A673 (cell line): ENCODE data around the gene ABCD3. TPM values are rescaled to one million over a fixed set of nuclear protein-coding genes. Genes with fewer than 3 reads are reported as not detected.

Experiments used
- BruUV-seq: library from RNA; stranded (reverse); fragments of 400-500 nt; replicated peaks from 2 replicates; lab custom pipeline; 2021; lab: Mats Ljungman, UMichigan
- CTCF ChIA-PET: fragments of 300-600 bp; sonication (Branson Sonifier 250); formaldehyde crosslinking; loops from one replicate; lab custom pipeline; 2022; ENCODE audit warnings: antibody characterized with exemption; lab: Charles Lee
- POLR2A ChIA-PET: fragments of 300-600 bp; sonication (Branson Sonifier 250); formaldehyde crosslinking; loops from one replicate; lab custom pipeline; 2022; ENCODE audit warnings: antibody characterized with exemption; ENCODE audit not compliant: low non-redundant PET; lab: Charles Lee
- DNase-seq: peaks from one replicate; pipeline ENCODE4 v3.0.0-alpha.2; 2015; ENCODE audit warnings: low spot score
- H3K27ac ChIP-seq: fragments of 200-600 bp; sonication (generic); 2 replicates; pipeline ENCODE4 v1.5.1; 2016; ENCODE audit warnings: mixed run types, low read depth, mild to moderate bottlenecking, mixed read lengths, antibody characterized with exemption, low read length; ENCODE audit not compliant: poor library complexity, severe bottlenecking
- H3K27me3 ChIP-seq: fragments of 200-600 bp; sonication (generic); replicated peaks from 2 replicates; pipeline ENCODE4 v1.6.1; 2017; ENCODE audit warnings: mixed run types, low read depth, mild to moderate bottlenecking, mixed read lengths, antibody characterized with exemption, low read length; ENCODE audit not compliant: insufficient read depth, poor library complexity
- H3K36me3 ChIP-seq: fragments of 200-600 bp; sonication (generic); 2 replicates; pipeline ENCODE4 v1.6.1; 2016; ENCODE audit warnings: mixed run types, mild to moderate bottlenecking, mixed read lengths, antibody characterized with exemption, low read length; ENCODE audit not compliant: insufficient read depth, poor library complexity, severe bottlenecking
- H3K4me1 ChIP-seq: fragments of 200-600 bp; sonication (generic); 2 replicates; pipeline ENCODE4 v1.6.1; 2017; ENCODE audit warnings: mixed run types, mild to moderate bottlenecking, mixed read lengths, antibody characterized with exemption, low read length; ENCODE audit not compliant: insufficient read depth, poor library complexity, severe bottlenecking
- H3K4me3 ChIP-seq: fragments of 200-600 bp; sonication (generic); 2 replicates; pipeline ENCODE4 v1.5.1; 2016; ENCODE audit warnings: low read depth, mixed run types, mild to moderate bottlenecking, mixed read lengths, low read length; ENCODE audit not compliant: poor library complexity, severe bottlenecking
- H3K9me3 ChIP-seq: fragments of 200-600 bp; sonication (generic); 2 replicates; pipeline ENCODE4 v1.6.1; 2016; ENCODE audit warnings: mixed run types, low read depth, mild to moderate bottlenecking, mixed read lengths, antibody characterized with exemption, low read length; ENCODE audit not compliant: poor library complexity, severe bottlenecking
- EZH2 ChIP-seq: fragments of 200-600 bp; sonication (generic); IDR thresholded peaks from 2 replicates; pipeline ENCODE4 v1.6.1; 2017; ENCODE audit warnings: borderline replicate concordance, low read depth, mild to moderate bottlenecking, mixed read lengths, antibody characterized with exemption, low read length; ENCODE audit not compliant: poor library complexity, severe bottlenecking
- intact Hi-C: fragments of 100-400 bp; cut with micrococcal nuclease; formaldehyde crosslinking; loops from one replicate; pipeline ENCODE4 v1.10.0; 2022; ENCODE audit not compliant: unreplicated experiment
- total RNA-seq: library from RNA; stranded (reverse); gene quantifications from 2 replicates; pipeline ENCODE4 v1.2.3, GENCODE V29; 2021
- TF ChIP-seq, protein P1 (sequence below): fragments of 300-800, 200-600 bp; sonication (generic); conservative IDR thresholded peaks from 2 replicates; pipeline ENCODE4 v1.5.1; 2017; ENCODE audit warnings: low read depth, mild to moderate bottlenecking, antibody characterized with exemption, low read length, moderate library complexity, mixed read lengths

Gene ABCD3
- total RNA-seq, 1 experiment from 2014 or later = 65.0 TPM

GRCh38 chr1:94551449-94551848, 133.3 kb downstream of the ABCD3 start:
- no peaks in the 10 kb centered on the region for H3K9me3 ChIP-seq
- no peak for DNase-seq
- no peak for TF ChIP-seq EZH2
- TF ChIP-seq, protein P1, sequence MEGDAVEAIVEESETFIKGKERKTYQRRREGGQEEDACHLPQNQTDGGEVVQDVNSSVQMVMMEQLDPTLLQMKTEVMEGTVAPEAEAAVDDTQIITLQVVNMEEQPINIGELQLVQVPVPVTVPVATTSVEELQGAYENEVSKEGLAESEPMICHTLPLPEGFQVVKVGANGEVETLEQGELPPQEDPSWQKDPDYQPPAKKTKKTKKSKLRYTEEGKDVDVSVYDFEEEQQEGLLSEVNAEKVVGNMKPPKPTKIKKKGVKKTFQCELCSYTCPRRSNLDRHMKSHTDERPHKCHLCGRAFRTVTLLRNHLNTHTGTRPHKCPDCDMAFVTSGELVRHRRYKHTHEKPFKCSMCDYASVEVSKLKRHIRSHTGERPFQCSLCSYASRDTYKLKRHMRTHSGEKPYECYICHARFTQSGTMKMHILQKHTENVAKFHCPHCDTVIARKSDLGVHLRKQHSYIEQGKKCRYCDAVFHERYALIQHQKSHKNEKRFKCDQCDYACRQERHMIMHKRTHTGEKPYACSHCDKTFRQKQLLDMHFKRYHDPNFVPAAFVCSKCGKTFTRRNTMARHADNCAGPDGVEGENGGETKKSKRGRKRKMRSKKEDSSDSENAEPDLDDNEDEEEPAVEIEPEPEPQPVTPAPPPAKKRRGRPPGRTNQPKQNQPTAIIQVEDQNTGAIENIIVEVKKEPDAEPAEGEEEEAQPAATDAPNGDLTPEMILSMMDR = no peak
- no peak overlapping the region for H3K27ac ChIP-seq
- H3K4me1 ChIP-seq = peaks cover 4% of the 10 kb centered on the region
- no peaks in the 10 kb centered on the region for H3K27me3 ChIP-seq
- BruUV-seq = no TSS peak
- ChIA-PET POLR2A (no interaction called here), CTCF (no interaction called here)
- no peak overlapping the region for H3K4me3 ChIP-seq
- no peaks in the 10 kb centered on the region for H3K36me3 ChIP-seq
- intact Hi-C loops = no loop called here

DNA sequence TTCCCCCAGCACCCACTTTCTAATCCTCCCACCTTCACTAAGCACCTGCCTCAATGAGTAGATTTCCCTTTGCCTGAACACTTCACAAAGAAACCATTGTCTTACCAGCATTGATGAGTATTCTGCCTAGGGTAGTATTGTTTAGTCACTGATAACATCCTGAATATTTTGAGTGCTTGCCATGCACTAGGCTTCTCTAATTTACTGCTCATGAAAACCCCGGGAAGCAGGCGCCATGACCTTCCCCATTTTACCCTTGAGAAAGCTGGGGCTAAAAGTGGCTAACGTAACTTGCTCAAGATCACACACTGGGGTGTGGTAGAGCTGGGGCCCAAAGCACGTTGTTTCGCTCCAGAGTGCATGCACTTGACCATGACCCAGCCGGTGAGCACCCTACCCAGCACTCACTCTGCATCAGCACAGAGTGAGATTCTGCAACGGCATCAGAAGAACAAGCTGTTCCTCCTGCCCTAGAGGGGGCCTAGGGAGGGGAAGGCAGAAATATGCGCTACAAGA, 133.9 kb downstream of the ABCD3 start:
- no peaks in the 10 kb centered on the region for H3K36me3 ChIP-seq
- POLR2A ChIA-PET = no interaction called here
- H3K4me3 ChIP-seq = no peak overlapping the region
- BruUV-seq = no TSS peak
- no peaks in the 10 kb centered on the region for H3K9me3 ChIP-seq
- no peak overlapping the region for H3K27ac ChIP-seq
- H3K4me1 ChIP-seq = peaks cover 4% of the 10 kb centered on the region
- no peak for DNase-seq
- no peak for TF ChIP-seq EZH2
- TF ChIP-seq, protein P1 = no peak
- intact Hi-C loops = no loop called here
- no peaks in the 10 kb centered on the region for H3K27me3 ChIP-seq
- CTCF ChIA-PET = no interaction called here

DNA sequence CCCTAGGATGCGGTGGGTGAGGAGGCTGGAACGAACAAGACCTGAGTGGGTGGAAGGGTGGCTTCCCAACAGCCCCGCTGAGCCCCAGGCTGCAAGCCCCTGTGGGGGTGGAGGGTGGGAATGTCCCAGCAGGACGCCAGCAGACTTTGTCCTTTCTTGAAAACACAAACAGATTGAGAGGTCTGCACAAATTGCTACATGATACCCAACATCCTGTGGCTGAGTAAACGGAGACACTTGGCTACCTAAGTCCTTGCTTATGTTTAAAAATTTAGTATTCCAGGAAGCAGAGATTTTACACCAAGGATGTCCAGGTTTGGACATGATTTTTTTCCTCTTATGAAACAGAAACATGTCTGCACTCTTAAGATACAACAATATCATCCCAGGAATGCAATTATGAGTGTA, 135.1 kb downstream of the ABCD3 start:
- Histone ChIP-seq H3K4me3 (no peak overlapping the region), H3K4me1 (peaks cover 4% of the 10 kb centered on the region), H3K36me3 (no peaks in the 10 kb centered on the region), H3K27ac (no peak overlapping the region), H3K9me3 (no peaks in the 10 kb centered on the region), H3K27me3 (no peaks in the 10 kb centered on the region)
- intact Hi-C loops = no loop called here
- DNase-seq = no peak
- ChIA-PET POLR2A (no interaction called here), CTCF (no interaction called here)
- BruUV-seq = no TSS peak
- TF ChIP-seq, protein P1 = no peak
- no peak for TF ChIP-seq EZH2
